Osteocyte (in vitro differentiated cells): ENCODE results near the gene CHCHD3. TPM values are rescaled to one million over a fixed set of nuclear protein-coding genes. Genes with fewer than 3 reads are reported as not detected.
A peak's percentile ranks its signal among the peaks of the same experiment; 100 is the strongest.

Experiments
- DNase-seq: peaks from one replicate; pipeline ENCODE4 v3.0.0; 2021; ENCODE audit warnings: mixed read lengths; ENCODE audit not compliant: unreplicated experiment; ENCODE audit errors: extremely low spot score
- H3K27ac Mint-ChIP-seq: one replicate; pipeline ENCODE4 v1.8.0; 2021; ENCODE audit warnings: mild to moderate bottlenecking, mixed read lengths; ENCODE audit not compliant: unreplicated experiment
- H3K27me3 Mint-ChIP-seq: one replicate; pipeline ENCODE4 v1.8.0; 2021; ENCODE audit warnings: mixed read lengths; ENCODE audit not compliant: unreplicated experiment
- H3K36me3 Mint-ChIP-seq: one replicate; pipeline ENCODE4 v1.8.0; 2021; ENCODE audit warnings: mixed read lengths; ENCODE audit not compliant: unreplicated experiment
- H3K4me1 Mint-ChIP-seq: one replicate; pipeline ENCODE4 v1.8.0; 2021; ENCODE audit warnings: mixed read lengths; ENCODE audit not compliant: unreplicated experiment
- H3K4me3 Mint-ChIP-seq: one replicate; pipeline ENCODE4 v1.8.0; 2021; ENCODE audit warnings: mild to moderate bottlenecking, moderate library complexity, mixed read lengths; ENCODE audit not compliant: unreplicated experiment
- H3K9me3 Mint-ChIP-seq: one replicate; pipeline ENCODE4 v1.8.0; 2021; ENCODE audit warnings: mixed read lengths; ENCODE audit not compliant: unreplicated experiment
- total RNA-seq: library from RNA; stranded (reverse); gene quantifications from 2 replicates; pipeline ENCODE4 v1.2.1, GENCODE V29; 2021
- TF ChIP-seq, protein P1 (sequence below): fragments of 200-600 bp; sonication (generic); IDR thresholded peaks from 2 replicates; pipeline ENCODE4 v1.5.0; 2021; ENCODE audit warnings: antibody characterized with exemption, mild to moderate bottlenecking, moderate library complexity

The CHCHD3 gene
- total RNA-seq, 1 donor from 2014 or later: 47.4 TPM

DNA sequence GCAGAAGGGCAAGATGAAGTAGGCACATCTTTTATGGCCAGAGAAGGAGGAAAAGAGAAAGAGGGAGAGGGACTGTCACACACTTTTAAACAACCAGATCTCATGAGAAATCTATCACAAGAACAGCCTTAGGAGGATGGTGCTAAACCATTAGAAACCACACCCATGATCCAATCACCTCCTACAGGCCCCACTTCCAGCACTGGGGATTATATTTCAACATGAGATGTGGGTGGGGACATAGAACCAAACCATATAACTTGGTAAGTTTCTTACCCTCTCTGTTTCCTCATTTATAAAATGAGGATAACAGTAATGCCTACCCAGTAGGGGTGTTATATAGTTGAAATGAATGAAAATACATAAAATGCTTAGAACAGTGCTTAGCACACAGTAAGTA is 66.0 kb downstream of the CHCHD3 start:
- Mint-ChIP-seq H3K27ac (no peak overlapping the region), H3K4me1 (peaks cover 32% of the 10 kb centered on the region), H3K4me3 (no peak overlapping the region), H3K27me3 (no peaks in the 10 kb centered on the region), H3K36me3 (peaks cover 3% of the 10 kb centered on the region), H3K9me3 (no peaks in the 10 kb centered on the region)
- DNase-seq: no peak
- TF ChIP-seq, protein P1, sequence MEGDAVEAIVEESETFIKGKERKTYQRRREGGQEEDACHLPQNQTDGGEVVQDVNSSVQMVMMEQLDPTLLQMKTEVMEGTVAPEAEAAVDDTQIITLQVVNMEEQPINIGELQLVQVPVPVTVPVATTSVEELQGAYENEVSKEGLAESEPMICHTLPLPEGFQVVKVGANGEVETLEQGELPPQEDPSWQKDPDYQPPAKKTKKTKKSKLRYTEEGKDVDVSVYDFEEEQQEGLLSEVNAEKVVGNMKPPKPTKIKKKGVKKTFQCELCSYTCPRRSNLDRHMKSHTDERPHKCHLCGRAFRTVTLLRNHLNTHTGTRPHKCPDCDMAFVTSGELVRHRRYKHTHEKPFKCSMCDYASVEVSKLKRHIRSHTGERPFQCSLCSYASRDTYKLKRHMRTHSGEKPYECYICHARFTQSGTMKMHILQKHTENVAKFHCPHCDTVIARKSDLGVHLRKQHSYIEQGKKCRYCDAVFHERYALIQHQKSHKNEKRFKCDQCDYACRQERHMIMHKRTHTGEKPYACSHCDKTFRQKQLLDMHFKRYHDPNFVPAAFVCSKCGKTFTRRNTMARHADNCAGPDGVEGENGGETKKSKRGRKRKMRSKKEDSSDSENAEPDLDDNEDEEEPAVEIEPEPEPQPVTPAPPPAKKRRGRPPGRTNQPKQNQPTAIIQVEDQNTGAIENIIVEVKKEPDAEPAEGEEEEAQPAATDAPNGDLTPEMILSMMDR: no peak

- TF ChIP-seq, protein P1: no peak
- no peak for DNase-seq
- no peak overlapping the region for H3K27ac Mint-ChIP-seq
- H3K36me3 Mint-ChIP-seq: peaks cover 8% of the 10 kb centered on the region
- H3K4me1 Mint-ChIP-seq: peaks cover 31% of the 10 kb centered on the region
- no peak overlapping the region for H3K4me3 Mint-ChIP-seq
- H3K27me3 Mint-ChIP-seq: no peaks in the 10 kb centered on the region
- H3K9me3 Mint-ChIP-seq: no peaks in the 10 kb centered on the region
Observed at GRCh38 chr7:133011746-133012145, 70.1 kb downstream of the CHCHD3 start.

DNA sequence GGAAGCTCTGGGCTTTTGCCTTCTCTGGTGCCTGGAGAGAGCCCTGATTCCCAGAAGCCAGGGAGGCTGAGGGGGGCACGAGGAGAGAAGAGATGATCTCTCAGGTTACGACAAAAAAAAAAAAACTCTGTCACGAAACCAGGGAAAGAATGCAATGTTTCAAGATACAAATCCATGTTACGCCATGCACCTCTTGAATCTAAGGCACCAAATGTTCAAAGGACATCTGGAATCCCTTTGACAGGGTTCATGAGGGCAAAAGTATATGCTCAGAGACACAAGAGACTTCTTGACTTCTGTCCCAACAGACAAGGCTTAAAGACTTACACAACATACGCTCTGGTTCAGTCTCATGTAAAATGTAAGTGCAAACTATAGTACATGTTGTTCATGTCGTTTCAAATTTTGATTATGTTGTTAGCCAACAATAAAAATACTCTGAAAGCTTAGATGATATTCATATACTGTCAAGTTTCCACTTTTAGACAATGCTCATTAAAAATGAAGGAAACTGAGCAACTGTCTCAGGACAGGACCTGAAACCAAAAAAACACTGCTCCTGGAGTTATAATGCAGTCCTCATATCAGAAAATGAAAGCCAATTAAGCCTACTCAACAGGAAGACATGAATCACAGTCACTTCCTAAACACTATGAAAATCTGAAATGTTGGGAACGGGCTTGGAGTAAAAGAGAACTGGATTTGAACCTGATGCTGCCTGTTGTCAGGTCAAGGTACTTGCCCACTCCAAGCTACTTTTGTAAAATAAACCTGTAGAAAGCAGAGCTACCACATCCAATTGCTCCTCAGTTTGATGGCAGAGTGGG is 72.3 kb downstream of the CHCHD3 start:
- H3K4me3 Mint-ChIP-seq: no peak overlapping the region
- peaks cover 18% of the 10 kb centered on the region for H3K4me1 Mint-ChIP-seq
- H3K36me3 Mint-ChIP-seq: peaks cover 6% of the 10 kb centered on the region
- TF ChIP-seq, protein P1: no peak
- peak overlapping the region; percentile 14 for H3K27ac Mint-ChIP-seq
- DNase-seq: no peak
- H3K9me3 Mint-ChIP-seq: no peaks in the 10 kb centered on the region
- no peaks in the 10 kb centered on the region for H3K27me3 Mint-ChIP-seq

- no peak for DNase-seq
- Mint-ChIP-seq H3K36me3 (peaks cover 6% of the 10 kb centered on the region), H3K4me1 (peaks cover 18% of the 10 kb centered on the region), H3K4me3 (no peak overlapping the region), H3K27ac (no peak overlapping the region), H3K9me3 (no peaks in the 10 kb centered on the region), H3K27me3 (no peaks in the 10 kb centered on the region)
- TF ChIP-seq, protein P1: no peak
Observed at GRCh38 chr7:133007961-133008360, 73.9 kb downstream of the CHCHD3 start.

DNA sequence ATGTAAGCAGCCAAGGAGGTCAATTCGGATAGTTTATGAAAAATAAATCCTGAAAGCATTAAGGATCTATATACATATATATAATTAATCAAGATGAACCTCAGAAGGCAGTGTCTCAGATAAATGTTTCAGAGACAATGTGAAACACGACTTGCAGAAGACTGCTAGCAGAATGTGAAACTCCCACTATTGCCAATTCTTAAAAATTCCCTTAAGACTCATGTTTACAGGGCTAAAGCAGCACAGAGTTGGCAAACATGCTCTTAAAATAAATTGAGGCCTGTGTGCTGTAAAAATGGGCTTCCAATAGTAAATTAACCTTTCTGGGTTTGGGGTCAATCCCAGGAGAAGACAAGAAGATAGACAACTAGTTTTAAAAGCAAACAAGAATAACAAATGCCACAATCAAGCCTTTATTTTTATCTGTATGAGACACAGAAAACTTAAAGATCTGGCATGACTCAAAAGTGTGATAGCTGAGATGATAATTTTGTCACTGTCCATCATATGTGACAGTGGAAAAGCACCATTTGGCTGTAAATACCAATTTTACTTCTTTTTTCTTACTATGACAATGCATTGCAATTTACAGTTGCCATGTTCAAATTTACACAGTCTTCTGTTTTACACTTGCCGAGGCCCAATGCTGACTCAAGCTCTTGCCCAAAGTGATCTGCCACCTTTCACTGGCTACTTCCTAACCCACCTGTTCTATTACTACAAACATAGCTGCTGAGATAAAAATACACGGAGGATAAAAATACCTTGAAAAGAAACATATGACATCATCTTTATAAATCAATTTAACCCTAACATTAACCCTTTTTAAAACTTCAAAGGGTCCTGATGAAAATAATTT is 78.6 kb downstream of the CHCHD3 start:
- TF ChIP-seq, protein P1: no peak
- H3K4me3 Mint-ChIP-seq: no peak overlapping the region
- H3K27ac Mint-ChIP-seq: no peak overlapping the region

More for the DNA sequence above, 78.6 kb downstream of the CHCHD3 start:
- H3K36me3 Mint-ChIP-seq: peaks cover 3% of the 10 kb centered on the region
- H3K4me1 Mint-ChIP-seq: peaks cover 17% of the 10 kb centered on the region
- DNase-seq: no peak
- no peaks in the 10 kb centered on the region for H3K27me3 Mint-ChIP-seq
- H3K9me3 Mint-ChIP-seq: no peaks in the 10 kb centered on the region
